Neutrophil (primary cell): Measurements from ENCODE around the gene LCE6A.

ENCODE experiments used
- H3K27ac ChIP-seq: fragments of 200-600 bp; sonication (generic); 2 replicates; pipeline ENCODE4 v1.5.1; 2016; ENCODE audit warnings: mild to moderate bottlenecking, moderate library complexity
- H3K27me3 ChIP-seq: fragments of 200-600 bp; sonication (generic); 2 replicates; pipeline ENCODE4 v1.6.0; 2016; ENCODE audit warnings: mild to moderate bottlenecking
- H3K36me3 ChIP-seq: fragments of 200-600 bp; sonication (generic); 2 replicates; pipeline ENCODE4 v1.5.1; 2017
- H3K4me1 ChIP-seq, 2 experiments: fragments of 200-600 bp in 1 of 2; sonication (generic) in 1 of 2; 1 replicate in 1 of 2; 2 replicates in 1 of 2; pipeline versions ENCODE4 v1.5.1 to v1.6.1; 2013 to 2016; ENCODE audit warnings: low read depth in 1 of 2, low read length in 1 of 2, mild to moderate bottlenecking in 1 of 2, moderate library complexity in 1 of 2; ENCODE audit not compliant: control insufficient read depth in 1 of 2, insufficient read depth in 1 of 2
- H3K4me3 ChIP-seq, 2 experiments: fragments of 200-600 bp in 1 of 2; sonication (generic) in 1 of 2; 1 replicate in 1 of 2; 2 replicates in 1 of 2; pipeline ENCODE4 v1.5.1; 2013 to 2016; ENCODE audit warnings: low read depth in 1 of 2, low read length in 1 of 2, mild to moderate bottlenecking in 1 of 2, moderate library complexity in 1 of 2
- H3K9me3 ChIP-seq: fragments of 200-600 bp; sonication (generic); 2 replicates; pipeline ENCODE4 v1.5.1; 2016
- CTCF ChIP-seq: fragments of 200-600 bp; sonication (generic); IDR thresholded peaks from 2 replicates; pipeline ENCODE4 v1.5.1; 2016; ENCODE audit warnings: antibody characterized with exemption

LCE6A gene

GRCh38 chr1:152842556-152842955 lies at the start of gene LCE6A:
TSS of gene LCE6A (plus strand) at chr1:152842856. CDS start at chr1:152843521, 665 bp downstream.
- H3K9me3 ChIP-seq = no peaks in the 10 kb centered on the region
- H3K36me3 ChIP-seq = no peaks in the 10 kb centered on the region
- H3K27me3 ChIP-seq = peaks cover 16% of the 10 kb centered on the region
- H3K4me3 ChIP-seq = no peak within 1 kb of the TSS
- H3K27ac ChIP-seq = no peak within 1 kb of the TSS
- no peak for TF ChIP-seq CTCF
- H3K4me1 ChIP-seq = no peaks in the 10 kb centered on the region

- Histone ChIP-seq H3K27ac (no peak overlapping the region), H3K4me3 (no peak overlapping the region), H3K9me3 (no peaks in the 10 kb centered on the region), H3K4me1 (no peaks in the 10 kb centered on the region), H3K27me3 (peaks cover 13% of the 10 kb centered on the region), H3K36me3 (no peaks in the 10 kb centered on the region)
- no peak for TF ChIP-seq CTCF
Observed at GRCh38 chr1:152795686-152796085, 47.0 kb upstream of the LCE6A start.

GRCh38 chr1:152796421-152796820 lies 46.2 kb upstream of the LCE6A start, which contains the start of gene LCE1D:
TSS of gene LCE1D (plus strand) at chr1:152796721. CDS start at chr1:152797795, 1,074 bp downstream.
- H3K9me3 ChIP-seq = no peaks in the 10 kb centered on the region
- no peak for TF ChIP-seq CTCF
- no peaks in the 10 kb centered on the region for H3K4me1 ChIP-seq
- no peak within 1 kb of the TSS for H3K27ac ChIP-seq
- H3K36me3 ChIP-seq = no peaks in the 10 kb centered on the region
- H3K27me3 ChIP-seq = peaks cover 14% of the 10 kb centered on the region
- H3K4me3 ChIP-seq = no peak within 1 kb of the TSS

- no peak overlapping the region for H3K27ac ChIP-seq
- no peaks in the 10 kb centered on the region for H3K4me1 ChIP-seq
- no peaks in the 10 kb centered on the region for H3K36me3 ChIP-seq
- no peak overlapping the region for H3K4me3 ChIP-seq
- no peaks in the 10 kb centered on the region for H3K9me3 ChIP-seq
- H3K27me3 ChIP-seq = peaks cover 12% of the 10 kb centered on the region
- no peak for TF ChIP-seq CTCF
Observed at GRCh38 chr1:152801333-152801732, 41.3 kb upstream of the LCE6A start.

GRCh38 chr1:152806576-152806975 lies 36.1 kb upstream of the LCE6A start, which contains the start of gene LCE1C:
TSS of gene LCE1C (minus strand) at chr1:152806651. CDS start at chr1:152805478, 1,173 bp downstream.
- peaks cover 15% of the 10 kb centered on the region for H3K27me3 ChIP-seq
- no peak for TF ChIP-seq CTCF
- H3K27ac ChIP-seq = no peak within 1 kb of the TSS
- no peaks in the 10 kb centered on the region for H3K9me3 ChIP-seq
- no peak within 1 kb of the TSS for H3K4me3 ChIP-seq
- H3K4me1 ChIP-seq = no peaks in the 10 kb centered on the region
- H3K36me3 ChIP-seq = no peaks in the 10 kb centered on the region

- H3K27me3 ChIP-seq = peaks cover 15% of the 10 kb centered on the region
- H3K36me3 ChIP-seq = no peaks in the 10 kb centered on the region
- H3K4me1 ChIP-seq = no peaks in the 10 kb centered on the region
- H3K9me3 ChIP-seq = no peaks in the 10 kb centered on the region
- H3K27ac ChIP-seq = no peak overlapping the region
- no peak for TF ChIP-seq CTCF
- no peak overlapping the region for H3K4me3 ChIP-seq
Observed at GRCh38 chr1:152811050-152811449, 31.6 kb upstream of the LCE6A start.
